ENCODE measurements around the gene ZNF764. TPM values are rescaled to one million over a fixed set of nuclear protein-coding genes. Genes with fewer than 3 reads are reported as not detected.

ZNF764 gene
- total and polyA plus RNA-seq, 12 donors = 3.6 to 15.0 (median 9.5) TPM

DNA sequence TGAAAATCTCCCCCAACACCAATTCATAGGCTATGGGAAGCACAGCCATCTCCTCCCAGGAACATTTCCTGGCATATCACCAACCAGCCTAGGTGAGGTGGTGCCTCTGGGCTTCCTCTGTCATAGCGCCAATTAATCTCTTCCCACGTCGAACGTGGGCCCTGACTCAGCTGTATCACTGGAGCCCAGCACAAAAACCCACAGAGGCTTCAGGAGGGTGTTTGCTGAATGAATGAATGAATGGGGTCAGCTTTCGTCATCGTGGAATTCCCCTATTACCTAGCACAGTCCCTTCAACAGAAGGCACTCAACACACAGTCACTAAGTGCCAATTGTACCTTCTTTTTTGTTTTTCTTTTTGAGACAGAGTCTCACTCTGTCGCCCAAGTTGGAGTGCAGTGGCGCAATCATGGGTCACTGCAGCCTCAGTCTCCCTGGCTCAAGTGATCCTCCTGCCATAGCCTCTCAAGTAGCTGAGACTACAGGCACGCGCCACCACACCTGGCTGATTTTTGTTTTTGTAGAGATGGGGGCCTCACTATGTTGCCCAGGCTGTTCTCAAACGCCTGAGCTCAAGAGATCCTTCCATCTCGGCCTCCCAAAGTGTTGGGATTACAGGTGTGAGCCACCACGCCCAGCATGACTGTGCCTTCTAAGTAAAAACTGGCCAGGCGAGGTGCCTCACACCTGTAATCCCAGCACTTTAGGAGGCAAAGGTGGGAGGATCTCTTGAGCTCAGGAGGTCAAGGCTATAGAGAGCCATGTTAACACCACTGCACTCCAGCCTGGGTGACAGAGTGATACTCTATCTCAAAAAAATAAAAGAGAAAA lies 9.2 kb upstream of the ZNF764 start:
- 65 to 79% (median 75%) methylated on average over 10 to 14 of the region's 14 CpGs for WGBS, 4 donors
- no peaks in the 10 kb centered on the region for H3K9me3 ChIP-seq (replicated peaks in 1 of 3)
- H3K27me3 ChIP-seq = no peaks in the 10 kb centered on the region
- no peak for DNase-seq
- H3K27ac ChIP-seq = peak overlapping the region in 1 of 5 donors; percentile 43
- intact Hi-C loops (cut with DNase I) = loop anchor here in 1 of 2 donors (10.0 kb wide), 1 partner anchor 47 kb away; the partner anchor contains the start of gene ZNF689
- no peaks in the 10 kb centered on the region for H3K36me3 ChIP-seq (replicated peaks in 1 of 2)
- H3K4me3 ChIP-seq = no peak overlapping the region
- TF ChIP-seq, protein P1, sequence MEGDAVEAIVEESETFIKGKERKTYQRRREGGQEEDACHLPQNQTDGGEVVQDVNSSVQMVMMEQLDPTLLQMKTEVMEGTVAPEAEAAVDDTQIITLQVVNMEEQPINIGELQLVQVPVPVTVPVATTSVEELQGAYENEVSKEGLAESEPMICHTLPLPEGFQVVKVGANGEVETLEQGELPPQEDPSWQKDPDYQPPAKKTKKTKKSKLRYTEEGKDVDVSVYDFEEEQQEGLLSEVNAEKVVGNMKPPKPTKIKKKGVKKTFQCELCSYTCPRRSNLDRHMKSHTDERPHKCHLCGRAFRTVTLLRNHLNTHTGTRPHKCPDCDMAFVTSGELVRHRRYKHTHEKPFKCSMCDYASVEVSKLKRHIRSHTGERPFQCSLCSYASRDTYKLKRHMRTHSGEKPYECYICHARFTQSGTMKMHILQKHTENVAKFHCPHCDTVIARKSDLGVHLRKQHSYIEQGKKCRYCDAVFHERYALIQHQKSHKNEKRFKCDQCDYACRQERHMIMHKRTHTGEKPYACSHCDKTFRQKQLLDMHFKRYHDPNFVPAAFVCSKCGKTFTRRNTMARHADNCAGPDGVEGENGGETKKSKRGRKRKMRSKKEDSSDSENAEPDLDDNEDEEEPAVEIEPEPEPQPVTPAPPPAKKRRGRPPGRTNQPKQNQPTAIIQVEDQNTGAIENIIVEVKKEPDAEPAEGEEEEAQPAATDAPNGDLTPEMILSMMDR (IDR thresholded peaks at IDR 0.05) = no peak
- no peak for TF ChIP-seq POLR2A (IDR thresholded peaks at IDR 0.05)
- peaks cover 9 to 27% of the 10 kb centered on the region in 2 donors for H3K4me1 ChIP-seq (replicated peaks in 1 of 2)

DNA sequence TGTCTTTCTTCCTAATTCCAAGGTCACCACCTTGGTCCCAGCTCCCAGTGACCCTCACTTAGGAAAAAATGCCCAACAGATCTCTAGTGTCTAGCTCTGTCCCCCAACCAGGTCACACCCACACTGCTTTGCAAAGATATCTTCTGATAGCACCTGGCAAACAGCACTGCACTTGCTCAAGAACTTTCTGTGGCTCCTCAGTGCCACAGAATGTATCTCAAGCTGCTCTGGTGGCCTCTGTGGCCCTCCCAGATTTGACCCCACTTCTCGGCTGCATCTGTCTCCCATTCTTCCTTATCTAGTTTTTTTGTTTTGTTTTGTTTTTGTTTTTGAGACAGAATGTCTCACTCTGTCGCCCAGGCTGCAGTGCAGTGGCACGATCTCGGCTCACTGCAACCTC lies 8.4 kb upstream of the ZNF764 start:
- TF ChIP-seq POLR2A (IDR thresholded peaks at IDR 0.05) = no peak
- TF ChIP-seq, protein P1 (IDR thresholded peaks at IDR 0.05) = no peak
- peaks cover 6 to 24% of the 10 kb centered on the region in 2 donors for H3K4me1 ChIP-seq (replicated peaks in 1 of 2)
- WGBS, 4 donors = 81 to 90% (median 87%) methylated on average over 4 of the region's 4 CpGs
- H3K27me3 ChIP-seq = no peaks in the 10 kb centered on the region
- no peak for DNase-seq
- no peaks in the 10 kb centered on the region for H3K36me3 ChIP-seq (replicated peaks in 1 of 2)
- no peaks in the 10 kb centered on the region for H3K9me3 ChIP-seq (replicated peaks in 1 of 3)
- intact Hi-C loops (cut with DNase I) = loop anchor here in 1 of 2 donors (10.0 kb wide), 1 partner anchor 48 kb away; the partner anchor contains the start of gene ZNF689
- no peak overlapping the region for H3K4me3 ChIP-seq
- H3K27ac ChIP-seq = no peak overlapping the region

DNA sequence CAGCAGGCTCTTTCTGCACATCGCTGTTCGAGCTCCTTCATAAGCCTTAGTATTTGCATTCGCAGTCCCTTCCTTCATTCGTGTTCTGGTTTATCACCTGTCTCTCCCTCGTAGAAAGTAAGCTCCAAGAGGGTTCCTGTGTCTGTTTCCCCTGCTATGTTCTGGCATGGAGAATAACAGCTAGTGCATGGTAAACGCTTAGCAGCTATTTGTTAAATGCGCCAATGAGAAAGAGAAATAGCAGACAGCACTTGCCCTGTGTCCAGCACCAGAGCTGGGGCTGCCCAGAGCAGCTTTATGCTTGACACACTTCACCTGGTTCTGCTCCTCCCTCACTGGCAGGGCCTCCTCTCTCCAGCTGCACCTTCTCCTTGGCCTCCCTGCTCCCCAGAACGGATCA lies 7.8 kb upstream of the ZNF764 start:
- H3K27me3 ChIP-seq = no peaks in the 10 kb centered on the region
- no peak overlapping the region for H3K4me3 ChIP-seq
- H3K27ac ChIP-seq = no peak overlapping the region
- WGBS, 4 donors = 62 to 65% (median 63%) methylated on average over 7 to 8 of the region's 8 CpGs
- intact Hi-C loops (cut with DNase I) = loop anchor here in 1 of 2 donors (10.0 kb wide), 1 partner anchor 49 kb away; the partner anchor contains the start of gene ZNF689
- peaks cover 4 to 28% of the 10 kb centered on the region in 2 donors for H3K4me1 ChIP-seq (replicated peaks in 1 of 2)
- TF ChIP-seq, protein P1 (IDR thresholded peaks at IDR 0.05) = no peak
- TF ChIP-seq POLR2A (IDR thresholded peaks at IDR 0.05) = no peak
- no peaks in the 10 kb centered on the region for H3K9me3 ChIP-seq (replicated peaks in 1 of 3)
- no peak for DNase-seq
- H3K36me3 ChIP-seq (replicated peaks in 1 of 2) = no peaks in the 10 kb centered on the region

DNA sequence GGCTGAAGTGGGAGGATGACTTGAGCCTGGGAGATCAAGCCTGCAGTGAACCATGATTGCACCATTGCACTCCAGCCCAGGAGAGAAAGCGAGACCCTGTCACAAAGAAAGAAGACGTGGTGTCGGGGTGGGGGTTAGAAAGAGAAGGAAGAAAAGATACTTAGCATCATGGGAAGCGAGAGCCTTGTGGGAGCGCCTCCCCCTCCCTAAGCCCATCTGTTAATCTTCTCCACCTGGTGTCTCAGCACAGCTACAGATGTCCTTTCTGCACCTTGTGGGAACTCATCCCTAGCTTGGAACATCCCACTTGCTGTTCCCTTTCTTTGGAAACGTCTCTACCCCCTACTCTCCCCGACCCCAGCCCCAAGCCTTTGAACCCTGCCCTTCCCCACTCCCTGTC lies 7.4 kb upstream of the ZNF764 start:
- Histone ChIP-seq H3K4me3 (no peak overlapping the region), H3K9me3 (replicated peaks in 1 of 3) (no peaks in the 10 kb centered on the region), H3K36me3 (replicated peaks in 1 of 2) (no peaks in the 10 kb centered on the region), H3K27me3 (no peaks in the 10 kb centered on the region), H3K4me1 (replicated peaks in 1 of 2) (peaks cover 0 to 25% of the 10 kb centered on the region in 2 donors), H3K27ac (no peak overlapping the region)
- no peak for DNase-seq
- 68 to 72% (median 70%) methylated on average over 7 of the region's 7 CpGs for WGBS, 4 donors
- intact Hi-C loops (cut with DNase I) = loop anchor here in 1 of 2 donors (10.0 kb wide), 1 partner anchor 49 kb away; the partner anchor contains the start of gene ZNF689
- no peak for TF ChIP-seq POLR2A (IDR thresholded peaks at IDR 0.05)

Measured in adrenal gland (tissue), 12 donors.